IPS-NIHi7 (cell line): Measurements from ENCODE around the gene GNGT1.
"Not testable (repeated sequence)": the region's sequence is repeated elsewhere in the genome, so short reads cannot be mapped to it uniquely, and the experiment has no call there.

Source experiments
- DNase-seq: peaks from one replicate; pipeline ENCODE4 v3.0.0; 2012; ENCODE audit warnings: mixed read lengths; ENCODE audit errors: extremely low spot score

The GNGT1 gene

DNA sequence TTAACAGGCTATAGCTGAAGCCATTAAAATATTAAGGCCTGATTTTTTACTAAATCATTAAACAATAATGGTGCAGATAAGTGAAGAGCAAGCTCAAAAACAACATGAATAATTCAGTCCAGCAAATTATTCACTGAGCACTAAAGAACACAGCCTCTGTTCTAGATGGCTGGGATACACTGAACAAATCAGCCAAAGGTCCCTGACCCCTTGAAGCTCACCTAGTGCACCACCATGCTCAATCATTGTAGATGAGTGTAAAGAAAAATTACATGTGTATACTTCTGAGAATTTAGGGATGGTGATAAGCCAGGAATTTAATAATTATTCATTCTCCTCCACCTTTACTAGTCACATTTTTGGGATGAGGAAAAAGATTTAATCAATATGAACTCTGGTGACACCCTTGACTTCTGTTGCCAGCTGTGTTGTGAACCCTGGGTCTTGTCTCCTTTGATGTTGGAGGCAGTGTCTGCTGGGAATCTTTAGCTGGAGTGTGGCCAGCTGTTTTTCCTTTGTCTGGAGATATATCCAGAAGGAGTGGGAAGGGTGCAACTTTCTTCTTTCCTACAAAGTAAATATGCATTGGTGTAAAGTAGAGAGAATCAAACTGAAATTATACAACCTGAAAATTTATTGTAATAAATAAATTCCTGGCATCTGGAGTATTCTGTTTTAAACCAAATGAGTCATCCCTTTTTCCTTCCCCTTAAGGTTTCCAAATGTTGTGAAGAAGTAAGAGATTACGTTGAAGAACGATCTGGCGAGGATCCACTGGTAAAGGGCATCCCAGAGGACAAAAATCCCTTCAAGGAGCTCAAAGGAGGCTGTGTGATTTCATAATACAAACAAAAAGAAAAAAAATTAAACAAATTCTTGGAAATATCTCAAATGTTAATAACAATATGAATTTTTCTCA is 4.0 kb downstream of the GNGT1 start:
- no peak for DNase-seq

DNA sequence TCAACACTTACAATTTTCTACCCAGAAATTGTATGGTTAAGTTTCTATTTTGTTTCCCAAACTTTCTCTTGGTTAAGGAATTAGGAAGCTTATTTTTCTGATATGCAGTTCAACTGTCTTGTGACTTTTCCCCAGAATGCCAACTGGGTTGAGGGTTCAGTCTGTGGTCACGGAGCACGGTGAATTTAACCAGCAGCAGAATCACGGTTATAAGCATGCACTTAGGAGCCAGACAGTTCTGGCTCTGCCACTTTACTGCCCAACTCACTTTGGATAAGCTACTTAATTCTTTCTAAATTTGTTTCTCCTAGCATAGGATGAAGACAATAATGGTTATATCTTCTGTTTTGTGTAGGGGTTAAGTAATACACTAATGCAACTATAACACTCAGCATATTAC is 4.9 kb downstream of the GNGT1 start:
- not testable (repeated sequence) for DNase-seq

DNA sequence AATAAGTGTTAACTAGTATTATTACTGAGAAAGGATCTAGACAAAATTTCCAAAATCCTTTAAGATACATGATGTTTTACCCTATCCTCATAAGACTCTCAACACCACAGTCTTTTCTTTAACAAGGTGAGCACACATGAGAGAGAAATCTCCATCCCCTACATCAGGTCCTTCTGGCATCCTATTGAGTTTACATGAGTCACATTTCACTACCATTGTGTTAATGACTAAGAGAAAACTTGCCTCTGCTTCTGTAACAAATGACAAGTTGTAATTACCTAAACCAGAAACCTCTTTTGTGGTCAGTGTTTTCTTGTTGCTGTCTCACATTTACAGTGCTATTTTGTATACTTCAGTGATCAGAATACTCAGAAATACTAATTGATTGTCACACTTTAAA is 5.3 kb downstream of the GNGT1 start:
- not testable (repeated sequence) for DNase-seq

DNA sequence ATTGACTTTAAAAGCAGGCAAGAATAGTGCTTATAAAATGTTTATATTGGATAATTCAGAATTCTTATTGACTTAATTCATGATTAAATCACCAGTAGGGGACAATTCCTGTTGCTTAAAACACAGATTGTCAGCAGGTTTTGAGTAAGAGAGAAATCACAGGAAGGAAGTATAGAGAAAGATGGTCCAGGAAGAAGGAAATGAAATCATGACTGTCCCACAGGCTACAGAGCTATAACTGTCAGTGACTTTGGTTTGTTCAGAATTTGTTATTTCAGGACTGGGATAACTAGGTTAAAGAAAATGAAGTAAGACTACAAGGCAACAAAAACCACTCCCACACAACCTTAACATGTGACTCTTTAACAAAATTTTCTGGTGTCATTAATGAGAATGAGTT is 6.8 kb downstream of the GNGT1 start:
- no peak for DNase-seq

DNA sequence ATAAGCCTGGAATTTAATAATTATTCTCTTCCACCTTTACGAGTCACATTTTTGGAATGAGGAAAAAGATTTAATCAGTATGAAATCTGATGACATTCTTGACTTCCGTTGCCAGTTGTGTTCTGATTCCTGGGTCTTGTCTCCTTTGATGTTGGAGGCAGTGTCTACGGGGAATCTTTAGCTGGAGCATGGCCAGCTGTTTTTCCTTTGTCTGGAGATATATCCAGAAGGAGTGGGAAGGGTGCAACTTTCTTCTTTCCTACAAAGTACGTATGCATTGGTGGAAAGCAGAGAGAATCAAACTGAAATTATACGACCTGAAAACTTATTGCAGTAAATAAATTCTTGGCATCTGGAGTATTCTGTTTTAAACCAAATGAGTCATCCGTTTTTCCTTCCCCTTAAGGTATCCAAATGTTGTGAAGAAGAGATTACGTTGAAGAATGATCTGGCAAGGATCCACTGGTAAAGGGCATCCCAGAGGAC is 8.3 kb downstream of the GNGT1 start:
- no peak for DNase-seq

DNA sequence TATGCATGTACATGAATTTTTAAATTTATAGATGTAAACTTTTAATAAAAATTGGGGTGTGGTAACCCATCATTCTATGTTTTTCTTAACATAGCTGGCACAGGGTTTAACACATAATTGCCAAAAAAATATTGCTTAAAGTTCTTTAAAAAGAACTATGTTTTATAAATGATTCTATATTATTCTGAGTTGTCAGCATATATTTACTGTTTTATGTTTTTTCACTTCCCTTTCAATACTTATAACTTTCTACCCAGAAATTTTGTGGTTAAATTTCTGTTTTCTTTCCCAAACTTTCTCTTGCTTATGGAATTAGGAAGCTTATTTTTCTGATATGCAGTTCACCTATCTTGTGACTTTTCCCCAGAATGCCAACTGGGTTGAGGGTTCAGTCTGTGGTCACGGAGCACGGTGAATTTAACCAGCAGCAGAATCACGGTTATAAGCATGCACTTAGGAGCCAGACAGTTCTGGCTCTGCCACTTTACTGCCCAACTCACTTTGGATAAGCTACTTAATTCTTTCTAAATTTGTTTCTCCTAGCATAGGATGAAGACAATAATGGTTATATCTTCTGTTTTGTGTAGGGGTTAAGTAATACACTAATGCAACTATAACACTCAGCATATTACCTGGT is 9.0 kb downstream of the GNGT1 start:
- DNase-seq, result not testable (repeated sequence)

DNA sequence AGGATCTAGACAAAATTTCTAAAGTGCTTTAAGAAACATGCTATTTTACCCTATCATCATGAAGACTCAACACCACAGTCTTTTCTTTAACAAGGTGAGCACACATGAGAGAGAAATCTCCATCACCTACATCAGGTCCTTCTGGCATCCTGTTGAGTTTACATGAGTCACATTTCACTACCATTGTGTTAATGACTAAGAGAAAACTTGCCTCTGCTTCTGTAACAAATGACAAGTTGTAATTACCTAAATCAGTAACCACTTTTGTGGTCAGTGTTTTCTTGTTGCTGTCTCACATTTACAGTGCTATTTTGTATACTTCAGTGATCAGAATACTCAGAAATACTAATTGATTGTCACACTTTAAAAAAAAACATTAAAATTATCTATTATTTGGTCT is 9.5 kb downstream of the GNGT1 start:
- not testable (repeated sequence) for DNase-seq

DNA sequence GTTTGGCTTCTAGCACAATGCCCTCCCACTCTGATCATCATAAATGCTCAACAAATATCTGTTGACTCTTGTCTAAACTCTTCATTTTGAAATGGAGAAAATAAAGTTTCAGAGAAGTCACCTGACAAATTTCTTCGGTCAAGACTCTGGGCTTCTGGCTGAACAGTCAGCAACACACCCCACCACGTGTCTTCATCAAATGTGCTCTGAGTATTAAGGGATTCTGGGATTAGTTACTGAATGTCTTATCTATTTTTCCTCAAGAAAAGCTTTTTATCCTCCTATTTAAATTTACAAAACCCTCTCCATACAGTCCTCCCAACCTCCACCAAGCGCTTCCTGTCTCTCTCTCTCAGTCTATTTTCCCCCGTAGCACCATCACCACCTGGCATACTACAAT is 9.9 kb downstream of the GNGT1 start:
- DNase-seq, result not testable (repeated sequence)

DNA sequence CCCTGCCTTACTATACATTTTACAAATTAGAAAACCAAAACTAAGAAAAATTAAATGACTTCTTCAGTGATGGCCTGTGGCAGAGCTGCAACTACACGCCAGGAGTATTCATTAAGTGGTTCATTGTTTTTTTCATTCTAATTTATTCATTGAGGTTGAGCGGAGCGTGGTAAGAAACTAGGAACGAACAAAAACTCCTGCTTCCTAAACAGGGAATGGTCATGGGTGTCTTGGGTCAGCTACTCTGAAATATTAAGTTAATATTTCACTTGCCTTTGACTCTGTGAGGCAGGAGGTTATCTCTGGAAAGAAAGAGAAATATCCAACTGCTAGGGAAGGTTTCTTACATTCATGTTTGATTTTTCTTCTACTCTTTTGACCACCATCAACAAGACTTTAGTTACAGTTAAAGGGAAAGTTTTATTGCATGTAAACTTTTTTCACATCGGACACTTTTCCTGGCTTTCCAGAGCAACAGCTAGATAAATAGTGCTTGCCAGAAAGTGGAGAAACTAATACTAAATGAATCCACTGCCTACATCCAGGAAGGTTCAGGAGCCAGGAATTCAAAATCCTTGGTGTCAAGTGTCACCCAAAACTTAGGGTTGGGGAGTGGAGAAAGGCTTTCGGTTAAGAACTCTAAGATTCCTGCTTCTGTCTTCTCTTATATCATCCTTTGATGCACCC is 14.3 kb downstream of the GNGT1 start:
- DNase-seq, result no peak

DNA sequence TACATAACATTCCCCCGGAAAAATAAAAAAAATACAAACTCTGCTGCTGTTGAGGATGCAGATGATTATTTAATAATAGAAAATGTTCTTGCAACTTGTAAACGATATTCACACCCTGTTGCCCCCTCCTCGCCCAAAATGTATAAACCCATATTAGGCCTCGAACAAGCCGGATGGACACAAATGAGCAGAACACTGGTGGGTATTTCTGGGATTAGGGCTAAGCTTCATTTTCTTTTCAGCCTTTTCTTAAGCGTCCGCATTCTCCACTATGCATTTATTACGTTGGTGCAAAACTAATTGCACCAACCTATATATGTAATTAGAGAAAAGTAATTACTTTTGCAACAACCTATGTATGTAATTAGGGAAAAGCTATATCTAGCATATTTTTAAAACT is 14.8 kb downstream of the GNGT1 start:
- DNase-seq, result no peak

DNA sequence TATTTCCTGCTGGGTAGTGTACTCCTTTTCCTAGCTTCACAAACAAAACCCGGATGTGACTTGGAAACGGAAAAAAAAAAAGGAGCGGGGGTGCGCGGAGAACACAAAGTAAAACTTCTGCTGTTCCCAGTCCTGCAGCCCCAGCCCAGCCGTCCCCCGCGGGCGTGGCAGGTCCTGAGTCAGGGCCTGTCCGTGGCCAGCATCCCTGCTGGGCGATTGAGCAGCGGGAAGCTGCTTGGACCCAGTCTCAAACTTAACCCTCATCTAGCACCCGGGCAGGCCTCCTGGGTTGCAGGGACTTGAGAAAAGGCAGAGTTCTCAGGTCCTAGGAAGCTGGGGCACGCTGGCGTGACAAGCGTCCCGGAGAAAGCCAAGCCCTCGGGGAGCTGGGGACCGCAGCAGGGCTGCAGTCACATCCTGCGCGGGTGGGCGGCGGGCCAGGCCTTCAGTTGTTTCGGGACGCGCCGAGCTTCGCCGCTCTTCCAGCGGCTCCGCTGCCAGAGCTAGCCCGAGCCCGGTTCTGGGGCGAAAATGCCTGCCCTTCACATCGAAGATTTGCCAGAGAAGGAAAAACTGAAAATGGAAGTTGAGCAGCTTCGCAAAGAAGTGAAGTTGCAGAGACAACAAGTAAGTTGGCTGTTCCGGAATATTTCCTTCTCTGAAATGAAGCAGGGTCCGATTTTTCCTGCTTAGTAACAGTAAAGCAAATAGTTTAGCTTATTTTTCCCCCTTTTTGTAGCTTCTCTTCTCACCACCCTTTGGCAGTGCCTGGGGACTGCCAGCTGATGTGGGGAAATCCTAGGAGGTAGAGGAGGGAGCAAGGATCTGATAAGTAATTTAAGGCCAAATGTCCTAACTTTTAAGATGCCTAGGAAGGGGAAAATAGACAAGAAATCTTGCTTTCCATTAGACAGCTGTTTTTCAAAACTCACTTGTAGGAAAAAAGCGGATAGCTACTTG is 15.5 kb downstream of the GNGT1 start, which contains the start of gene GNG11:
TSS of gene GNG11 (plus strand) at position 129 of the 960 bp plus-strand sequence. CDS start at position 532, 403 bp downstream.
- peak; percentile 60 for DNase-seq

DNA sequence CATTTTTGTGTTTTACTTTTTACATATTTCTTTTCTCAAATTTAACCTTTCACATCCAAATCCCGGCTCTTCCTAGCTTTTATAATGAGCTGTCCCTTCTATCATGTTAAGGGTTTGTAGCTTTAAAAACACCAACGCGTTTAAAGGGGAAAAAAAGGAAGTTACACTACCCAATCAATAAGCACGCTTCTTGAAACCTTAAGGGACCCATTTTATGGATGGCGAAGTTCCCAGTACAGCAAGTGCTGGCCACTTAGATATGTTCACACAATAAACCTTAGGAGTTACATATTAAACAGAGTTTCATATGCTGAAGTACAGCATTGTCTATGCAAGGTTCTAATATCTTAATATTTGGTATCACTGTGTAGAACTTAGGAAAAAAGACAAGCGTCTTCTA is 16.9 kb downstream of the GNGT1 start:
- no peak for DNase-seq

DNA sequence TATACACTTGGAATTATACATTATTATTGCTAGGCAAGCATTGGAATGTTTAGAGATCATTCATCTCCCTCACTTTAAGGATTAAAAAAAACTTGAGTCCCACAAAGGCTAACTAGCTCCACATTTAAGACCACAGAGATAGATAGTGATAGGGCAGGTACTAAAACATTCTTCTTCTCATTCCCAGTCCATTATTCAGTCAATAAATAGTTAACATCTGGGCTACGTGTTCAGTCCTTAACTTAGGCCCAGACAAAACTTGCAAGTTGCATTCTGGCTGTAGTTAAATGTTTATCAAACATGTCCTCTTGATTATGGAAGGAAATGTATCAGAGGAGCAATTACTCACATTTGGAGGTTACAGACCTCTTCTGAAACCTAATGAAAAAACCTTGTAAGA is 17.6 kb downstream of the GNGT1 start:
- DNase-seq, result no peak

DNA sequence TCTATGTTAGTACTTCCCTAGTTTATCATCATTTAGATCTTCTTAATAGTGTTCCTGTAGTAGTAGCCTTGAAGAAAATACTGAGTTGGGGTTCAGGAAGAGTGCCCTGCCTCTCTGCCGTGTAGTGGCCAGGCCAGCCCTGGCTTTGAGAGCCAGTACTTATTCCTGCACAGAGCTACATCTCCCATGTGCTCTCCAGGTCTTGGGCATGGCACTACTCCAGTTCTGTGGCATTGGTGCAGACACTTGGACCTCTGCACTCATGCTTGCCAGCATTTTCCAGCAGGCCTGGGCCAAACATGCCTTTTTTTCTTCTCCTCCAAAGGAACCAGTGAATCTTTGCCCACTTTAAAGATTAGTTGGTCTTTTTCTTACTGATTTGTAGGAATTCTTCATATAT is 20.4 kb downstream of the GNGT1 start:
- DNase-seq, result no peak

DNA sequence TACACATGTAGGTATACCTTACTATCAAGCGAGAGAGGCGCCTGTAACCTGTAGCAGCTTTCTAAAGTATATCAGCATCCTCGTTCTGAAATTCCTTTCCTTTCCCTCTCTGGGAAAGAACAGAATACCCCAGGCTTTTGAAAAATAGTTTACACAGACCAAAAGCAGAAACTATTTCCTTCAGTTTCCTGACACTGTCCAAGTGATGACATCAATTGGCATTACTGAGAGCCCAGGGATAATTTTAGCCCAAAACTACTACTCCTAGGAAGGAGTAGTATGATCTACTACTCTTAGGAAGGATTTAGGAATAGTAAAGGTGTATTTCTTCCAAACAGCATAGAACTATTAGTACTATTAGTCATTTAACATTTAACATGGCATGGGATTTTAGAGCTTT is 21.2 kb downstream of the GNGT1 start:
- no peak for DNase-seq

DNA sequence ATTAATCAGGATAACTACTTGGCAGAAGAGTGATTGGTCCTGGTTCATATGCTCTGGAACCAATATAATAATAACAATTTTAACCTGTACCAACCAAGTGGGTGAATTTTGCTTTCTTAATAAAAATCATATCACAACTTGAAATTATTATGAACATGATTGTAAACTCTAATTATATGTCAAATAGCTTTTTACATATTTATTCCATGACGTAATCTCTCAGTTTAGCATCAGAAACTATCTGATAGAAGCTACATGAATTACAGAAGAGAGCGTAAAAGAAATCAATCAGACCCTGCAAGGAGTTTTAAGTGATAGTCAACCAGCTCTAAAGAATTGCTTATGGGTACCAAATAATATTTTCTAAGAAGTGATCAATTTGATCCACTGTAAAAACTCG is 25.3 kb downstream of the GNGT1 start:
- DNase-seq, result no peak

DNA sequence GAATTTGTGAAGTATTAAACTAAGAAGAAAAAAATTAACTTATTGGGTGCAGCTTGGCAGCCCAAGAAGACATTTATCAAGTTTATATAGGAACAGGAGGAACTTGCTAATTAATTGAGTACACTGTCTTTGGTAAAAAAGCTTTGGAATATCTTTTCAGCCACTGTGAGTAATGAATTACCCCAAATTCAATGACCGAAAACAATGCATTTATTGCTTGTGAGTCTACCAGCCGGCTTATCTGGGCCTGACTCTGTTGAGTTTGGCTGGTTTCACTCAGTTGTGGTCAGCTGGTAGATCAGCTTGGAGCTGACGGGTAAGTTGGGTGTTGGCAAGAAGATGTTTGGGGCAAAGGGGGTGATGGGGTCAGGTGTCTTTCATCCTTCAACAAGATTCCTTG is 26.8 kb downstream of the GNGT1 start:
- DNase-seq, result no peak

DNA sequence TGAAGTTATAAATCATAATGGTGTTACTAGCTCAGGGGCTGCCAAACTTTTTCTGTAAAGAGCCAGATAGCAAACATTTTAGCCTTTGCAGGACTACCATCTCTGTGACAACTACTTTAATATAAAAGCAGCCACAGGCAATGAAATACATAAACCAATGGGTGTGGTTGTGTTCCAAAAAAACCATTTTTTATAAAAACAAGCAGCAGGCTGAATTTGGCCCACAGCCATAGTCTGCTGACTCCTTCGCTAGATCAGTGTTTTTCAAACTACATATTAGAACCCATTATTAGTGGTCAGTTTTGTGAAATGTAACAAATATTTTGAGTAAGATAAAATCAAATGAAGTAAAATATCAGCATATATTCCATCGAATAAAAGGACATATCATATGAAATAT is 28.7 kb downstream of the GNGT1 start:
- no peak for DNase-seq

DNA sequence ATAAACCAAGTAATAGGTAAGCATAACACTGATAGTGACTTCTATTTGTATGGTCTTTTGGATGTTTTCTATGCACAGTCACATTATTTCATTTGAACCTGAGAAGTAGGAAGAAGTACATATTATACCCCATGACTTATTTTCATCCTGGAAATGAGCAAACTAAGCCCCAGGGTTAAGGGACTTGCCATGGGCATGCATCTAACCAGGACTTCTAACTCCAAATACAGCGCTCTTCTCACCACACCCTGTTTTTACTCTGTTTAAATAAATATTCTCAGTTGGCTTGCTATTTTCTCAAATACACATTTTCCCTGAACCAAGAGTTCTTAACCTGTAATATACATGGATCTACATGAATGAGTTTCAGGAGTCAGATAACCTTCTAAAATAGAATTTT is 31.5 kb downstream of the GNGT1 start:
- DNase-seq, result no peak

DNA sequence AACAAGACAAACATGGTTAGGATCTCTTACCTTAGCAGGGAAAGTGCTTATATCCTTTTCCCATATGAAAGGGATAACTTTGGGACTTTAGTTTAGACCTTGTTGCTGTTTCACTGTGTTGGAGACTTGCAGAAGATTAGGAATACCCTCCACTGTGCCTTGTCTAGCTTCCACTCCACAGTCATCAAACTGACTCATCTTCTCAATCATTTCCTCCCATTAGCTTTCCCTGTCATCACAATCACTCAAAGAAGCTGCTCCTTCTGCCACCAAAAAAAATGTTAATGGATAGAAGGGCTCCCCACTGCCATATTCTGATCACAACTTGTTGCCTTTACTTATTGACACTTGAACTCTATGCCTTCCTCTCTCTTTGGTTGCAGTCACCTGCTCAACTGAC is 31.9 kb downstream of the GNGT1 start:
- DNase-seq, result no peak

DNA sequence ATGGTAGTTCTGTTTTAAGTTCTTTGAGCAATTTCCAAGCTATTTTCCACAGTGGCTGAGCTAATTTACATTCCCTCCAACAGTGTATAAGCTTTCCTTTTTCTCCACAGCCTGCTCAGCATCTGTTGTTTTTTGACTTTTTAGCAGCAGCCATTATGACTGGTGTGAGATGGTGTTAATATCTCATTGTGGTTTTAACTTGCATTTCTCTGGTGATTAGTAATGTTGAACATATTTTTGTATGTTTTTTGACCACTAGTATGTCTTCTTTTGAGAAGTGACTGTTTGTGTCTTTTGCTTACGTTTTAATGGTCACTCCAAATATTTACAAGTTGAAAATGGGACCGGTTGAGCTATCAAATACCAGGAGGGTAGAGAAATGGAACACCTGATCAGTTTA is 35.6 kb downstream of the GNGT1 start:
- DNase-seq, result no peak
